GM21619 (cell line): ENCODE measurements around the gene TEC.
A peak's percentile ranks its signal among the peaks of the same experiment; 100 is the strongest.
"Not testable (repeated sequence)": the region's sequence is repeated elsewhere in the genome, so short reads cannot be mapped to it uniquely, and the experiment has no call there.

Source experiments
- ATAC-seq: cut with Tn5 transposase; IDR thresholded peaks from one replicate; pipeline ENCODE4 v1.9.1; 2021; ENCODE audit not compliant: unreplicated experiment

TEC gene

DNA sequence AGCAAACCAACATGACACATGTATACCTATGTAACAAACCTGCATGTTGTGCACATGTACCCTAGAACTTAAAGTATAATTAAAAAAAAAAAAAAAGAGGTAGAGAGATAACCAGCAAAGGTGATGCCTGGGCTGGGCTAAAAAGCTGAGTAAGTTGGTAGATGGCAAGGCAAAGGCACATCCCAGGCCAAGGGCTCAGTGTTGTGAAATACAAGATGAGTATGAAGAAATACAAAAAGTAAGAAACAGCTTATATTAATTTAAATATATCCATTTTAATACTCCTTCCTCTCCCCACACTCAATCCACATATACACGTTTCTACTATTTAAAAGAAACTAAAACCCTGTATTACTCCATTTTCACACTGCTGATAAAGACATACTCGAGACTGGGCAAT lies 25.8 kb downstream of the TEC start:
- ATAC-seq, result no peak

DNA sequence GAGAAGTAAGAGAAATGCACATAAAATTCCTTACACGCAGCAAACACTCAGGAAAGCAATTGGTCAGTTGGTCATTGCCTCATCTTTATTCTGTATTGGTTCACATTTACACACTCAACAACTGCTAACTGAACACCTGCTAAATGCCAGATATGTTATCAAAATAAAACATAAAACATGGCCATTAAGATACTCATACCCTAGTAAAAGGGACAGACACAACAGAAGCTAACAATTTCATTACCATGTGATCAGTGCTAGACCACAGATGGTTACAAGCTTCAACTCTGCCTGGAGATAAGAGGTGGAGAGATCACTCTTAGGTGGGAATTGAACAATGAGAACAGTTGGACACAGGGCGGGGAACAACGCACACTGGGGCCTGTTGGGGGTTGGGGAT lies 26.2 kb downstream of the TEC start:
- ATAC-seq, result no peak

DNA sequence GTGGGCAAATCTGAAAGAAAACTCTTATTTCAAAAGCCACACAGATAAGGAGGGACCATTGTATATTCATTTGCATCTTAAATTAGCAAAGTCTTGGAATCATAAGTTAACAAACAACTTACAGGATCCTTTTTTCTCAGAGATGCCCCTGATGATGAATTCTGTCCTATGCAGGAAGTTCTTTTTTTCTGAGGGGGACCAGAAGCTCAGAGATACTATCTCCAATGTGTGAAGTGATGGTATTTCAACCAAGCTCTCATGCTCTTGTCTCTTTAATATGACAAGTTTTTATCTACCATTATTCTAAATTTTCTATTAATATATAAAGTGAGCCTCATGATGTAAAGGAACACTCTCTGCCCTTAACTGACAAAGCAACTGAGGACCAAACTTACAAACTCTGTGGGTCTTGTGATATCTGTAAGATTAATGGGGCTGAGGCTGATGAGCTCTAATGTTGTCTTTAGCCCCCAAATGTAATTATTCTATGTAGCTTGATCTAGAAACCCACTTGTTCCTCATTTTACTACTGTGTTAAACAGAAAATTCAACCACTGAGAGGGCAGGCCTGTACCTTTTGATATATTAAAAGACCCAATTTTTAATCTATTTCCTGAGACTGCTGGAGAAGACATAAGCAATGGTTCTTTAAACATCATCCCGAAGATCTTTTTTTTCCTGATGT lies 27.0 kb downstream of the TEC start:
- no peak for ATAC-seq

GRCh38 chr4:48241731-48242130 lies 27.9 kb downstream of the TEC start:
- no peak for ATAC-seq

GRCh38 chr4:48237996-48238645 lies 31.5 kb downstream of the TEC start:
- no peak for ATAC-seq

- ATAC-seq, result no peak
These were observed 34.6 kb downstream of the TEC start for GRCh38 chr4:48235050-48235449.

DNA sequence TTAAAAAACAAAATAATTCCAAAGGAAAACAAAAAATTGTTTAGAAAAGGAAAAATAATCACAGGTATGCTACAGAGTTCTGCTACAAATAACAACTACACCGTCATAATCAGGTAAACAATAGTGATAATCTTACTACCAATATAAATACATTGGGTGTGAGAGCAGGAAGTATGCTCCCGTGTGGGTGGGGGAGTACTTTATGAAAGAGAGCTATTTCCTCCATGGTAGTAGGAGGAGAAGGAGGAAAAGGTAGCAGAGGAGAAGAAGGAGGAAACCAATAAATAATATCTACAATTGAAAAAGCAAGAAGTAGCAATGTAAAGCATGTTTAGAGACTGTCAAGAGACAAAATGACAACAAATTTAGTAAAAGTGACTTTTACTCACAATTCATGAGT lies 35.1 kb downstream of the TEC start:
- no peak for ATAC-seq

DNA sequence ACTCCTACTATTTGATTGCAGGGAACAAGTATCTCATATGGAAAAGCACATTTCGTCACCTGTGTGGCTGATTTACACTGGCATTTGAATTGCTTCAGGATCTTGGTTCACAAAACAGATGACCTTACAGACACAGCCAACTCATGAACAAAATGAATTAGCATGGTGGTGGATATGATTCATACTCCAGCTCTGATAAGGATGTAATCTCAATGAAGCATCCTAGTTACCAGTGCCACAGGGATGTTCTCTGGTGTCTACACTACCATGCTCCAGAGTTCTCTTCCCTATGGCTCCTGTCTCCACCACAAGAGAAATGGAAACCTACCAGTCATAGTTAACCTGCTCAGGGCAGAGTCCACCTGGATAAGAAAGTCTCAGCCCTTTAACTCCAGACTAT lies 40.7 kb downstream of the TEC start:
- ATAC-seq, result no peak

- no peak for ATAC-seq
These were observed 42.0 kb downstream of the TEC start for GRCh38 chr4:48227662-48228061.

- no peak for ATAC-seq
These were observed 43.4 kb downstream of the TEC start for GRCh38 chr4:48226199-48226598.

GRCh38 chr4:48225368-48226141 lies 44.1 kb downstream of the TEC start:
- no peak for ATAC-seq

DNA sequence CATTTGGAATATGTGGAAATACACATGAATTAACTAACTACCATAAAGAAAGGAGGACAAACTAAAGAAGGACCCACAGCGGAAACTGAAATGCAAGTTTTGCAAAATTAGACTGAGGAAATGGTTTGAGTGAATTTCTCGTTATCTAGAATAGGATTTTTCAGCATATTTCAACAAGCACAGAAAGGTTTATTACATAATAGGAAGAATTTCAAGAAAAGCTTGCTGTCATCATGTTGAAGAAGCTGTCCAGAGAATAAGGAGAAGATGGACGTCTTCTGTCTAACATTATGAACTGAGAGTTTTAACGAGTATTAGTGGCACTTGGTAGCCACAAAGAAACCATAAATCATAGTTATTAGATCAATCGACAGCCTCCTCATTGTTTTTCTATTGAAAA lies 45.0 kb downstream of the TEC start:
- no peak for ATAC-seq

- ATAC-seq, result no peak
These were observed 45.9 kb downstream of the TEC start for GRCh38 chr4:48223633-48224295.

- ATAC-seq, result no peak
These were observed 47.1 kb downstream of the TEC start for GRCh38 chr4:48222491-48222890.

- not testable (repeated sequence) for ATAC-seq
These were observed 50.2 kb downstream of the TEC start for GRCh38 chr4:48219430-48219829.

GRCh38 chr4:48216563-48216962 lies 53.1 kb downstream of the TEC start:
- no peak for ATAC-seq

GRCh38 chr4:48215977-48216376 lies 53.7 kb downstream of the TEC start:
- ATAC-seq, result no peak

DNA sequence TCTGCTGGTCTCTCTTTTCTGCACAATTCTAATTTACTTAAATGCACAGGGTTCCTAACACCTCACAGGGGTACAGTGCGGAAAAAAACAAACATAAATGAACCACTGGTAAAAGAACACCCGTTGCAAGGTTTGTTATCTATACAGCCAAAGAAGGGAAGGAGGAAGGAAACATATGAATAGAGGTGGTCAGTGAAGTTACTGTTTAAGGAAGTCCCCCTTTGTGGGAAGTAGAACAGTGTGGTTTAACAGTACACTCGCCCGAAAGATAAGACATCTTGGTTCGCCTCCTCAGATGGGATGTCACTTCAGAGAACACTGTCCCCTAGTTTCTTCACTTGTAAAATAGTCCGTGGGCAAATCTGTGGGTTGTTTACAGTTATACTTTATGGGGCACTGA lies 57.5 kb downstream of the TEC start:
- peak; percentile 82 for ATAC-seq

- ATAC-seq, result no peak
These were observed 58.7 kb downstream of the TEC start for GRCh38 chr4:48210966-48211328.

- ATAC-seq, result no peak
These were observed 64.0 kb downstream of the TEC start for GRCh38 chr4:48205626-48206025.

DNA sequence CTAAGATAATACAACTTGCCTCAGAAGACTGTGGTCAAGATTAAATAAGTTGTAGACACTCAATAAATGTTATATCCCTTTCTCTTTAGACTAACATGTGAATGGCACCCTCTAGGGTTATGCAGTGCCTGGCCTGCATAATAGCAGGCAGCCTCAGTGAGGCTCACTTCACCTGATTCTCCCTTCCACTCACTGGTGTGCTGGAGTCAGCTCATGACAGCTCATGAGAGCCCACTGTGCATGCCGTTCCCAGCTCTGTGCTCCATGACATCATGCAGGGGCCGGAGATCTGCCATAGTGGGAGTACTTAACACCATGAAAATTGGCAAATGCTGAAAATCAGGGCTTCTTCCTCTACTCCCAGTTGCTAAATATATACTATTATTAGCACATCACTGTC lies 64.5 kb downstream of the TEC start:
- no peak for ATAC-seq

GRCh38 chr4:48203819-48204218 lies 65.8 kb downstream of the TEC start:
- peak; percentile 36 for ATAC-seq
